SK-N-SH (cell line): ENCODE measurements around the gene GMPPB. TPM values are rescaled to one million over a fixed set of nuclear protein-coding genes. Genes with fewer than 3 reads are reported as not detected.
"Not testable (repeated sequence)": the region's sequence is repeated elsewhere in the genome, so short reads cannot be mapped to it uniquely, and the experiment has no call there.

Experiments
- CTCF ChIA-PET: fragments of 300-600, 350-600 bp; formaldehyde crosslinking; extraction: SDS; loops from one replicate; lab custom pipeline; 2021; lab: Yijun Ruan, JAX
- POLR2A ChIA-PET: fragments of 350-600 bp; sonication (Branson Sonifier 250); formaldehyde crosslinking; extraction: SDS; loops from one replicate; lab custom pipeline; 2020; ENCODE audit warnings: antibody characterized with exemption, inconsistent platforms; lab: Yijun Ruan, JAX
- DNase-seq: peaks from one replicate; pipeline ENCODE4 v3.0.0; 2012
- H2AFZ ChIP-seq: fragments of 200-600 bp; sonication (generic); 2 replicates; pipeline ENCODE4 v1.8.1; 2016; ENCODE audit warnings: antibody characterized with exemption, mild to moderate bottlenecking, low read depth
- H3F3A ChIP-seq: fragments of 200-600 bp; sonication (generic); replicated peaks from 2 replicates; pipeline ENCODE3; 2016; ENCODE audit warnings: antibody characterized with exemption, mild to moderate bottlenecking; ENCODE audit not compliant: insufficient read depth
- H3K27ac ChIP-seq, 2 experiments: fragments of 200-500 bp in 1 of 2; fragments of 200-600 bp in 1 of 2; sonication (Bioruptor generic) in 1 of 2; sonication (generic), shearing (Covaris generic) in 1 of 2; 2 replicates each; pipeline versions ENCODE4 v1.5.1 to v1.6.1; 2014 to 2016; ENCODE audit warnings: low read depth in 2 of 2, inconsistent platforms in 1 of 2, low read length in 1 of 2, mild to moderate bottlenecking in 1 of 2, mixed read lengths in 1 of 2
- H3K27me3 ChIP-seq: fragments of 200-600 bp; sonication (generic), shearing (Covaris generic); 2 replicates; pipeline ENCODE4 v1.6.1; 2016; ENCODE audit warnings: mixed run types; ENCODE audit not compliant: insufficient read depth
- H3K36me3 ChIP-seq, 2 experiments: fragments of 200-500 bp in 1 of 2; fragments of 200-600 bp in 1 of 2; sonication (Bioruptor generic) in 1 of 2; sonication (generic) in 1 of 2; replicated peaks in 1 of 2; 2 replicates each; pipeline versions ENCODE3 to v1.5.1; 2014 to 2016; ENCODE audit warnings: low read length in 1 of 2, mild to moderate bottlenecking in 1 of 2; ENCODE audit not compliant: insufficient read depth in 2 of 2, control insufficient read depth in 1 of 2
- H3K4me1 ChIP-seq, 2 experiments: fragments of 200-500 bp in 1 of 2; fragments of 200-600 bp in 1 of 2; sonication (Bioruptor generic) in 1 of 2; sonication (generic), shearing (Covaris generic) in 1 of 2; 2 replicates each; pipeline versions ENCODE4 v1.5.1 to v1.6.1; 2014 to 2016; ENCODE audit warnings: low read depth in 1 of 2, low read length in 1 of 2, mixed run types in 1 of 2; ENCODE audit not compliant: insufficient read depth in 2 of 2, control insufficient read depth in 1 of 2
- H3K4me2 ChIP-seq: fragments of 200-600 bp; sonication (generic), shearing (Covaris generic); 2 replicates; pipeline ENCODE4 v1.6.1; 2017; ENCODE audit warnings: mixed run types
- H3K4me3 ChIP-seq, 2 experiments: fragments of 200-500 bp in 1 of 2; fragments of 200-600 bp in 1 of 2; sonication (Bioruptor generic) in 1 of 2; sonication (generic), shearing (Covaris generic) in 1 of 2; 2 replicates each; pipeline versions ENCODE4 v1.5.1 to v1.8.1; 2014 to 2016; ENCODE audit warnings: low read depth in 2 of 2, inconsistent platforms in 1 of 2, low read length in 1 of 2, mild to moderate bottlenecking in 1 of 2, mixed read lengths in 1 of 2, moderate library complexity in 1 of 2
- H3K79me2 ChIP-seq: fragments of 200-600 bp; sonication (generic); 2 replicates; pipeline ENCODE4 v1.8.1; 2017; ENCODE audit warnings: mild to moderate bottlenecking; ENCODE audit not compliant: insufficient read depth
- H3K9ac ChIP-seq: fragments of 200-600 bp; sonication (generic); 2 replicates; pipeline ENCODE4 v1.6.1; 2017; ENCODE audit warnings: mixed run types
- H3K9me2 ChIP-seq: fragments of 200-600 bp; sonication (generic); 2 replicates; pipeline ENCODE4 v1.6.1; 2017; ENCODE audit warnings: mixed run types
- H3K9me3 ChIP-seq: fragments of 200-600 bp; sonication (generic); 2 replicates; pipeline ENCODE4 v1.6.1; 2017; ENCODE audit warnings: mixed run types, mild to moderate bottlenecking, moderate library complexity
- H4K20me1 ChIP-seq: fragments of 200-600 bp; sonication (generic); 2 replicates; pipeline ENCODE4 v1.6.1; 2017; ENCODE audit warnings: mild to moderate bottlenecking, mixed run types; ENCODE audit not compliant: insufficient read depth
- WGBS: methylation state at CpG from one replicate; pipeline ENCODE4 v1.1.6; 2017; ENCODE audit warnings: low lambda C conversion rate; 5-methylcytosine and 5-hydroxymethylcytosine counted together
- polyA plus RNA-seq, 3 experiments: library from polyadenylated mRNA; depleted of rRNA; stranded (reverse); fragments of >200 nt; gene quantifications; 2 replicates each; pipeline ENCODE4 v1.2.3, GENCODE V29; 2012

Gene GMPPB
- polyA plus RNA-seq, 1 of the 3 experiments (the other 2 are of a cell fraction) = 25.1 TPM

GRCh38 chr3:49686346-49686745 is 37.4 kb downstream of the GMPPB start:
- H4K20me1 ChIP-seq, DNase-seq, H3K9me2 ChIP-seq, POLR2A ChIA-PET, H3K27ac ChIP-seq, H3K27me3 ChIP-seq, H3K4me2 ChIP-seq, CTCF ChIA-PET, H3F3A ChIP-seq, H3K9me3 ChIP-seq, H2AFZ ChIP-seq, H3K9ac ChIP-seq: not testable (repeated sequence)
- Histone ChIP-seq H3K79me2 (peaks cover 18% of the 10 kb centered on the region), H3K4me3 (peak overlapping the region in 1 of 2 experiments; percentile 24; a peak in 1 of 4 replicates), H3K4me1 (peaks cover 5 to 24% of the 10 kb centered on the region in 2 experiments; a peak in 2 of 4 replicates), H3K36me3 (peaks cover 0 to 24% of the 10 kb centered on the region in 2 experiments)
- WGBS = 15% methylated on average over 4 of the region's 29 CpGs

GRCh38 chr3:49685846-49686245 is 37.9 kb downstream of the GMPPB start:
- not testable (repeated sequence) for H4K20me1 ChIP-seq
- 93% methylated on average over 3 of the region's 36 CpGs for WGBS

DNA sequence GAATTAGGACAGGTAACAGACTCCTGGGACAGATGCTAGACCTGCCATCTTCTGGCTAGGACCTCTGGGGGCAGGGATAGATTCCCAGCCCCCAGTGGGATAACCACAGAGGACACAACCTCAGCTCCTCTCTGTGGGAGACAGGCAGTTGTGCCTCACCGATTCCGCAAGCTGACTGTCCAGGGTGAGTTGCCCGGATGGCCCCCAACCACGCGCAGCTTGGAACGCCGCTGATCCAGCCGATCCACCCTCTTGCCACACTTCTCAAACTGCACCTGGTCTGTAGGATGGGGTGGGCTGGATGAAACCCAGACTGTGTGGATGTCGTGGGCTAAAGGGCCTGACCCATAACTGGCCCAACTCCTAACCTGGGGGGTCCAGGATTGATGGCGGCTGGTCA is 38.6 kb downstream of the GMPPB start:
- POLR2A ChIA-PET, H3K79me2 ChIP-seq, DNase-seq, H3K9me2 ChIP-seq, H3K4me2 ChIP-seq, H3F3A ChIP-seq, H3K9ac ChIP-seq, H2AFZ ChIP-seq, H3K27me3 ChIP-seq, H3K9me3 ChIP-seq, H4K20me1 ChIP-seq, H3K4me3 ChIP-seq, H3K27ac ChIP-seq: not testable (repeated sequence)
- CTCF ChIA-PET = interaction anchor here (1.4 kb wide), 1 partner anchor 13 kb away, joined by 6 read pairs; no protein-coding TSS in a partner anchor
- Histone ChIP-seq H3K36me3 (peaks cover 0 to 36% of the 10 kb centered on the region in 2 experiments), H3K4me1 (peaks cover 5 to 13% of the 10 kb centered on the region in 2 experiments; a peak in 2 of 4 replicates)
- WGBS = 100% methylated on average over 10 of the region's 10 CpGs

More at GRCh38 chr3:49685846-49686245, 37.9 kb downstream of the GMPPB start:
- Histone ChIP-seq H3K36me3 (peaks cover 0 to 29% of the 10 kb centered on the region in 2 experiments), H3K4me1 (peaks cover 5 to 20% of the 10 kb centered on the region in 2 experiments; a peak in 2 of 4 replicates), H3K79me2 (peaks cover 14% of the 10 kb centered on the region)
- H3K9me2 ChIP-seq, H2AFZ ChIP-seq, H3K27me3 ChIP-seq, H3K4me3 ChIP-seq, H3K4me2 ChIP-seq, H3K9me3 ChIP-seq, H3K9ac ChIP-seq, H3K27ac ChIP-seq, POLR2A ChIA-PET, DNase-seq, H3F3A ChIP-seq: not testable (repeated sequence)
- CTCF ChIA-PET = interaction anchor here (1.4 kb wide), 1 partner anchor 14 kb away, joined by 6 read pairs; no protein-coding TSS in a partner anchor

- H3K9me2 ChIP-seq, H3K27me3 ChIP-seq, H3K9ac ChIP-seq, POLR2A ChIA-PET, H4K20me1 ChIP-seq, H3K27ac ChIP-seq, H3K4me3 ChIP-seq, H3F3A ChIP-seq, H3K79me2 ChIP-seq, H3K4me2 ChIP-seq, H2AFZ ChIP-seq, H3K9me3 ChIP-seq, DNase-seq: not testable (repeated sequence)
- Histone ChIP-seq H3K4me1 (peaks cover 5 to 13% of the 10 kb centered on the region in 2 experiments; a peak in 2 of 4 replicates), H3K36me3 (peaks cover under 1 to 43% of the 10 kb centered on the region in 2 experiments)
- no CpG with 5 or more reads among the region's 2 CpGs for WGBS
- CTCF ChIA-PET = interaction anchor here (1.4 kb wide), 1 partner anchor 13 kb away, joined by 6 read pairs; no protein-coding TSS in a partner anchor
Measured at GRCh38 chr3:49684453-49684852, 39.3 kb downstream of the GMPPB start.
